Tibial artery (tissue), 4 donors: ENCODE measurements around the gene FAAH.

Experiments used
- DNase-seq, 2 donors: peaks; one replicate each; pipeline ENCODE4 v3.0.0-alpha.2; 2019
- H3K27ac ChIP-seq, 2 donors: fragments of 200-600 bp; sonication (generic) in 1 of 2; 1 replicate in 1 of 2; 2 replicates in 1 of 2; pipeline ENCODE4 v1.5.1; 2018 to 2019; ENCODE audit warnings: mild to moderate bottlenecking in 1 of 2
- H3K27me3 ChIP-seq, 2 donors: fragments of 200-600 bp; sonication (generic) in 1 of 2; one replicate each; pipeline versions ENCODE4 v1.5.1 to v1.6.0; 2016 to 2019
- H3K36me3 ChIP-seq, 3 donors: fragments of 200-600 bp; sonication (generic) in 2 of 3; one replicate each; pipeline ENCODE4 v1.5.1; 2016 to 2019; ENCODE audit warnings: mild to moderate bottlenecking in 2 of 3
- H3K4me1 ChIP-seq, 4 donors: fragments of 200-600 bp; sonication (generic) in 2 of 4; 1 replicate in 3 of 4; 2 replicates in 1 of 4; pipeline ENCODE4 v1.5.1; 2016 to 2019
- H3K4me3 ChIP-seq, 2 donors: fragments of 200-600 bp; sonication (generic) in 1 of 2; 1 replicate in 1 of 2; 2 replicates in 1 of 2; pipeline ENCODE4 v1.5.1; 2018 to 2019; ENCODE audit warnings: mild to moderate bottlenecking in 2 of 2
- H3K9me3 ChIP-seq, 3 donors: fragments of 200-600 bp; sonication (generic) in 1 of 3; one replicate each; pipeline ENCODE4 v1.5.1; 2016 to 2019
- CTCF ChIP-seq, 2 experiments: fragments of 200-600 bp in 1 of 2; fragments of 450-650 bp in 1 of 2; IDR thresholded peaks; one replicate each; pipeline ENCODE4 v1.5.1; 2017 to 2019; ENCODE audit warnings: antibody characterized with exemption in 2 of 2, mild to moderate bottlenecking in 1 of 2, moderate library complexity in 1 of 2
- intact Hi-C: fragments of 100-400 bp; cut with DNase I; formaldehyde crosslinking; loops from one replicate; pipeline ENCODE4 v1.15.0; 2023; ENCODE audit warnings: low total_unique reads

FAAH gene

GRCh38 chr1:46431695-46432094 is 37.6 kb downstream of the FAAH start:
- intact Hi-C loops: no loop called here
- Histone ChIP-seq H3K27ac (no peak overlapping the region), H3K27me3 (peaks cover 0 to 15% of the 10 kb centered on the region in 2 donors), H3K9me3 (no peaks in the 10 kb centered on the region), H3K4me3 (no peak overlapping the region), H3K36me3 (no peaks in the 10 kb centered on the region), H3K4me1 (no peaks in the 10 kb centered on the region)
- no peak for TF ChIP-seq CTCF (IDR thresholded peaks at IDR 0.05)
- DNase-seq: no peak

- DNase-seq: no peak
- H3K4me1 ChIP-seq: no peaks in the 10 kb centered on the region
- H3K36me3 ChIP-seq: no peaks in the 10 kb centered on the region
These were observed 38.7 kb downstream of the FAAH start for GRCh38 chr1:46432781-46433327.

GRCh38 chr1:46434358-46434757 is 40.2 kb downstream of the FAAH start:
- Histone ChIP-seq H3K36me3 (no peaks in the 10 kb centered on the region), H3K9me3 (no peaks in the 10 kb centered on the region), H3K4me3 (no peak overlapping the region), H3K4me1 (no peaks in the 10 kb centered on the region), H3K27me3 (peaks cover 0 to 22% of the 10 kb centered on the region in 2 donors), H3K27ac (no peak overlapping the region)
- DNase-seq: no peak
- intact Hi-C loops: no loop called here
- no peak for TF ChIP-seq CTCF (IDR thresholded peaks at IDR 0.05)

More at GRCh38 chr1:46432781-46433327, 38.7 kb downstream of the FAAH start:
- Histone ChIP-seq H3K4me3 (no peak overlapping the region), H3K27me3 (peaks cover 0 to 25% of the 10 kb centered on the region in 2 donors), H3K27ac (no peak overlapping the region), H3K9me3 (no peaks in the 10 kb centered on the region)
- no peak for TF ChIP-seq CTCF (IDR thresholded peaks at IDR 0.05)
- intact Hi-C loops: no loop called here

- intact Hi-C loops: no loop called here
- H3K4me1 ChIP-seq: no peaks in the 10 kb centered on the region
These were observed 42.7 kb downstream of the FAAH start for GRCh38 chr1:46436844-46437243.

GRCh38 chr1:46437723-46438122 is 43.6 kb downstream of the FAAH start:
- peaks cover 0 to 5% (median under 1%) of the 10 kb centered on the region in 4 donors for H3K4me1 ChIP-seq
- TF ChIP-seq CTCF (IDR thresholded peaks at IDR 0.05): no peak
- no peaks in the 10 kb centered on the region for H3K9me3 ChIP-seq

More at GRCh38 chr1:46436844-46437243, 42.7 kb downstream of the FAAH start:
- TF ChIP-seq CTCF (IDR thresholded peaks at IDR 0.05): no peak
- H3K27me3 ChIP-seq: peaks cover 0 to 18% of the 10 kb centered on the region in 2 donors
- no peaks in the 10 kb centered on the region for H3K36me3 ChIP-seq
- no peak for DNase-seq
- no peak overlapping the region for H3K27ac ChIP-seq
- H3K4me3 ChIP-seq: no peak overlapping the region
- H3K9me3 ChIP-seq: no peaks in the 10 kb centered on the region

GRCh38 chr1:46438346-46438745 is 44.2 kb downstream of the FAAH start:
- Histone ChIP-seq H3K4me1 (peaks cover 0 to 8% (median 2%) of the 10 kb centered on the region in 4 donors), H3K27me3 (peaks cover 0 to 18% of the 10 kb centered on the region in 2 donors), H3K4me3 (no peak overlapping the region), H3K36me3 (no peaks in the 10 kb centered on the region), H3K9me3 (no peaks in the 10 kb centered on the region), H3K27ac (no peak overlapping the region)
- intact Hi-C loops: no loop called here
- no peak for DNase-seq
- TF ChIP-seq CTCF (IDR thresholded peaks at IDR 0.05): no peak

More at GRCh38 chr1:46437723-46438122, 43.6 kb downstream of the FAAH start:
- Histone ChIP-seq H3K27ac (no peak overlapping the region), H3K27me3 (peaks cover 0 to 18% of the 10 kb centered on the region in 2 donors), H3K36me3 (no peaks in the 10 kb centered on the region), H3K4me3 (no peak overlapping the region)
- no peak for DNase-seq
- intact Hi-C loops: no loop called here
